Measurements from ENCODE around the gene CEMIP2.

CEMIP2 gene

DNA sequence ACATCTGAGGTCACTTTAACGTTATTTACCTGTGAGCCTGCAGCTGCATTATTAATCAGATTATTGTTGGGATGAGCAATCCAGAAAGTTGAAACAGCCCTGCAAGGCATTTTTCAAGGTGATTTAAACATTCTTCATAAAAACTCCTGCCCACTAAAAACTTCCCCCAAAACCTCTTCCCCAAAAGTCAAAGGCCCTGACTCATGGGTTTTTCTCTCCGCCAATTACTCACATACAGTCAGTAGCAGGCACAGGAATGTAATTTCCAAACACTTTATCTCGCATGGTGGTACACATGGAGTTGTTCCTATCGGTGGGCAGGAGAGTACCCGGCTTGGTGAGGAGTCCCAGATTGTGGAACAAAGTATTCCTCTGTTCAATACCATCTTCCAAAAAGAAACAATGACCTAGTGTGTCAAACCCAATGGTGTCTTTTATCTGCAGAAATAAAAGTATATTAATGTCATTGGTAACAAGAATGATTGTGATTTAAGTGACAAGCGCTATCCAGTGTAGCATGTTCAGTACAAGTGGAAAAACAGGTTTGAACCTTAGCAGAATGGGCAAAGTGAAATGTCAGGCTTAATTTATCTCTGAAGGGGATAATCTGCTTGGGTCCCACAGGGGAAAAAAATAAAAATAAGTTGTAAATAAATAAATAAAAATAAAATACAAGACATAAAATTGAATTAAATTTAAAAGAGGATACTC is 38.3 kb downstream of the CEMIP2 start:
- no peak for DNase-seq
- TF ChIP-seq GATA1 (IDR thresholded peaks at IDR 0.05; ENCODE audit: low read depth, low read length): no peak

DNA sequence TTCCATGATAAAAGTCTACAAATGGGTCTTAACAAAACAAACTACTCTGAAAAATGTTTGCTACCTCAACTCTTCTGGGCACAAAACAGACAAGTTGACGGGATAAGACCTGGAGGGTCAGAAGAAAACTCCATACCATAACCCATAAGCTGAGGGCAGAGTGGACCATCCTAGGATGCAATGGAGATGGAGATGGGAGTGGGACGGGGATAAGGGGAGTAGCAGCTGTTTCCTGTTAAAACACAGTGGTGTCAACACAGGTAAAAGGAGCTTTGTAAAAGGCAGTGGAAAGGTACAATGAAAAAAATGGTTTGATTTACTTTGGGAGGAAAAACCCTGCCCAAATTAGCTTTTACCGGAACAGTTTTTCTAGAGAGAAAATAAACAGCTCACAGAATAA is 41.6 kb downstream of the CEMIP2 start:
- no peak for TF ChIP-seq POLR2A (IDR thresholded peaks at IDR 0.05; ENCODE audit: low read length)
- TF ChIP-seq GATA1 (IDR thresholded peaks at IDR 0.05; ENCODE audit: low read depth, low read length): no peak
- no peak for DNase-seq

DNA sequence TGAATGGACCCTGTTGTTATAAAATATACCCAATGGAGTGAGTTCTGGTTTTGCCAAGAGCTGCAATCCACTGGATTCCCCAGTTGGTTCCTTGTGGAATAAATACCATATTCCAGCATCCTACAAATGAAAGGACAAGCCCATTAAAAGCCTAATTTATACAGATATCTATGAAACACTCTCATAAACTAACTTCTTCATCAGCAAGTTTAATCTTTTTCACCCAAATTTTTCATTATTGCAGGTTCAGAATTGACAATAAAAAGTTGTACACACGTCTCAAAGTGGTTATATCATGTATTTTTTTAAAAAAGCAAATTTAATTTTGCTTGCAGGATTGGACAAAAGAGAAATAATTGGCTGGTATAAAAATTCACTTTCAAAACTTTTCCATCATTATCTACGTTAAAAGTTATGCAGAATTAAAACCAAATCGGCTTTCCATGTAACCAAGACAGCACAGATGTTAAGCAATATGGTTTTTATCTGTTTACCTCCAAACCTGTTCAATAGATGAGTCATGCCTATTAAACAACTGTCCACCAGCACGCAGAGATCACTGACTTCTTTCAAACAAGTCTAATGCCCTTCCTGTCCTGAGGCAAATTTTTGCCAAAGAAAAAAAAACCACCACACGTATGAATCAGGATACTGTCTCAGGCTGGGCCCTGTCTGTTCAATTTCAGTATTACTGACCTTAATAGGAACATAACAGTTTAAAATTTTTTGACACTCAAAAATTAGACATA is 42.5 kb downstream of the CEMIP2 start:
- peak; percentile 9 to 28 for DNase-seq

DNA sequence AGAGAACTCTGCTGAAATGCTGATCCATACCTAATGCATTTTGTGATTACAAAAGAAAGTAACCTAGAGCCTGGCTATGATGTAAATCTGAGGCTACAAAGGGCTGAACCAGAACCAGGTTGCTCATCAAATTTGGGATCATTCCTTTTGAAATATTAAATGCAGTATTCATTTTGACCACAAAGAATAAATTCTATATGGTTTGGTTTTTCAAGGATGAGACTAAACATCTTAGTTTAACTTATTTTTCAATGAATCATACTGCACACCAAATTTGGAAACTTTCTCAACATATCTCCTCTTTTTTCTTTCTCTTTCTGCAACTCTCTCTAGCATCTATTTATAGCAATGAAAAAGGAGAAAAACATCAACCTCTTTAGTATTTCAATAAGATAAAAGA is 46.5 kb downstream of the CEMIP2 start:
- no peak for DNase-seq
- TF ChIP-seq POLR2A (IDR thresholded peaks at IDR 0.05; ENCODE audit: low read length) (no peak), GATA1 (IDR thresholded peaks at IDR 0.05; ENCODE audit: low read depth, low read length) (no peak)

More for the DNA sequence above, 42.5 kb downstream of the CEMIP2 start:
- TF ChIP-seq POLR2A (IDR thresholded peaks at IDR 0.05; ENCODE audit: low read length) (no peak), GATA1 (IDR thresholded peaks at IDR 0.05; ENCODE audit: low read depth, low read length) (no peak)

DNA sequence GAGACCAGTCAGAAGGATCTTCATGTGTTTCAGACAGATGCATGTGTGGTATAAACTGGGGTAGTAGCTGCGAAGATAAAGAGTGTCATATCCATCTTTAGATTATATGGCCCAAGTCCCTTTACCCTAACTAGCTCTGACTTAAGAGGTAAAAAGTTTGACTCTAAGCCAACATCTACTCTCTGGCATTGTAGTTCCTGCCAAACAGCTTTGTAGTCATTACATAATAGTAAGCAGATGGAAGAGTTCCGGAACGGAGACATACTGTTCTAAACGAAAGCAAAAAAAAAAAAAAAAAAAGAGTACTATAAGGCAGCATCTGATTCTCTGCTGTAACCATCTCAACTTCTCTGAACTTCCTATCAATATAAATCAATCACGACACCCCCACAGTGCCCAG is 48.8 kb downstream of the CEMIP2 start:
- no peak for DNase-seq
- TF ChIP-seq GATA1 (IDR thresholded peaks at IDR 0.05; ENCODE audit: low read depth, low read length) (no peak), POLR2A (IDR thresholded peaks at IDR 0.05; ENCODE audit: low read length) (no peak)

DNA sequence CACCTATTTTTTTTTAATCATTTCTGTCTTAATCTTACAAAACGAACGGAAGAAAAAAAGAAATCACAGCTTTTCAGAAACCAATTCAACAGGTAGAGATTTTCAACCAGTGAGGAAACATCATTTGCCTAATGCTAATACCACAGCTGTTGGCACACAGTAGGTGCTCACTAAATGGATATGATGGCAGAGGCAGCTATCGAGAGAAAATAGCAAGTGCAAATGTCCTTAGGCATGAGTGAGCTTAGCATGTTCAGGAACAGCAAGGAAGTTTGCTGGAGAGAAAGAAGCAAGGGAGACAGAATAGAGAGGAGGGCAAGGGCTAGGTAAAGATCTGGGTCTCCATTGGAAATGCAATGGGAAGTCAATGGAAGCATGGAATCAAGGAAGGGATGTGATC is 49.2 kb downstream of the CEMIP2 start:
- TF ChIP-seq POLR2A (IDR thresholded peaks at IDR 0.05; ENCODE audit: low read length) (no peak), GATA1 (IDR thresholded peaks at IDR 0.05; ENCODE audit: low read depth, low read length) (no peak)
- DNase-seq: no peak

DNA sequence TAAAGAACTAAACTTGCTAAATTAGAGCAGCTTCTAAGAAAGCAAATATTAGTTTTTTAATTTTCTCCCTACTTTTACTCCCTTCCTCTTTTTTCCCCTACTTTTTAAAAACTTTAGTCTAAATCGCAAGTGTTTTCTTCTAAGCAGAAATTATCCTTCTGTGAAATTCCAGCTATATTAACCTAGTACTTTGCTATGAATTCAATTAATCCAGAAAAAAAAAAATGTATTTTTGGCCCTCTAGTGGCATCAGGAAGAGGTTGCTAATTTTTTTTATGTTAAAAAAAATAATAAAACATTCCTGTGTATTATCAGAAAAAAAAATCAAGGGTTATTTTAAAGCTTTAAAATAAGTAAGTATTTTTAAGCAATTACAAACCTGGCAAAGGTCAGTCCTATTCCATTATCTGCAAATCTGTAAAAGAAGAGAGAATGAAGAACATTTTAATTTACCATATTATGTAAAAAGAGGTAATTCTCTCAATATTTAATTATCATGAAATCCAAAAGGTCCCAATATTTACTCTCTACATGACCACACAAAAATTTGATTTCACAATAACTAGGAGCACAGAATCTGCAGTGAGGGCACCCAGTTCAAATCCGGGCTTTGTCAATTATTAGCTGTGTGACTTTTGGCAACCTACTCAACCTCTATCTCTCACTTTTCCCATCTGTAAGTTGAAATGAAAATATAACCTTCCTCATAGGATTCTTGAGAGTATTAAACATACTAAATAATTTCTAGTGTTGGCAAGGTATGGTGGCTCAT is 52.0 kb downstream of the CEMIP2 start:
- peak; percentile 2 to 17 for DNase-seq
- TF ChIP-seq GATA1 (IDR thresholded peaks at IDR 0.05; ENCODE audit: low read depth, low read length) (no peak), POLR2A (IDR thresholded peaks at IDR 0.05; ENCODE audit: low read length) (no peak)

DNA sequence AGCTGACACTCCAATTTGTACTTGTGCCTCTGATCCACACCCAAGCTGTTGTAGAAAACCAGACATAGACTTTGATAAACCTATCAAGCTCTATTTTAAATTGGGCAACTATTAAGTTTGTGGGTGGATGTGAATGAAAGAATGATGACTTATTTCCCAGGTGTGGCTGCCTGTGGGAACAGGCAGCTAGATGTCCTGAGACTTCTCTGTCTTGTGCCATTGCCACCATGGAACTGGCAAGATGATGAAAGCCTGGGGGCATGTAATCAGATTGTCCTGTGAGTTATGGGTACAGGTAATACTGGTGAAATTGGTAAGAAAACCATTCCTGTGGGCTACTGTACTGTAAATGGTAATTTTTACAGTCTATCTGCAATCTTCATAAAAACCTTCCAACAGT is 57.5 kb downstream of the CEMIP2 start:
- DNase-seq: no peak
- TF ChIP-seq GATA1 (IDR thresholded peaks at IDR 0.05; ENCODE audit: low read depth, low read length): no peak
- TF ChIP-seq POLR2A (IDR thresholded peaks at IDR 0.05; ENCODE audit: low read length): no peak

DNA sequence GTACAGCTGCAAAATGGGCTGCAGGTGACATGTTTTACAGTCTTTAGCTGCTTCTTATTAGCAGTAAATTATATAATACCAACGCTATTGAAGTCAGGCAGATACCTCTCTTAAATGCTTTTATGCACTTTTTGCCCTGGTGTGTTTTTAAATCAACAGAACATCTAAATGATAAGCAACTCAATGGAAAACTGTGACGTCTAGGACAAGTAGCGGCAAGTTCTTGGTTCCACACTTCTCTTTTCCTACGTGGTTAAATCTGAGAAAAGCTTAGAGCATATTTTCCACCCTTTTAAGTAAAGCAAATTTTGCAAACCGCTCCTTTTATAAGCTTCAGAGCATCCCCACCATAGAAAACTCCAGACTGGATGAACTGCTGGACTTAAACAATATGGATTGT is 58.1 kb downstream of the CEMIP2 start:
- DNase-seq: no peak
- TF ChIP-seq POLR2A (IDR thresholded peaks at IDR 0.05; ENCODE audit: low read length): no peak
- no peak for TF ChIP-seq GATA1 (IDR thresholded peaks at IDR 0.05; ENCODE audit: low read depth, low read length)

DNA sequence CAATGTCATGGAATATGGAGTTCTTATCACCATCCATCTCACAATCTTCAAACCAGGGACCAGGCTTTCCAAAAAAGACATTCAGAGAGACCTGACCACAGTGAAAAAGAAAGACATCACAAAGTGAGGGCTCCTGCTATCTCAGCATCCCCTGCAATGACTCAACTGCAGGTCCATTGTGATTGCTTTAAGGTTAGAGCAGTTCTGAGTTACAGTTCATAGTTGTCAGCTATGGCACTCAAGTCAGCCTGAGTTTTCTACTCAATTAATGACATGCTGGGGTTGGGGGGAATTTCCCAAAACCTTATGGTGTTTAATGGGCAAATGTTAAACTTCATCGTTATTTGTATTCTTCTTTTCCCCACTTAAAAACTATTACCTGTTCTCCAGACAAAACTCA is 58.9 kb downstream of the CEMIP2 start:
- DNase-seq: no peak
- TF ChIP-seq GATA1 (IDR thresholded peaks at IDR 0.05; ENCODE audit: low read depth, low read length) (no peak), POLR2A (IDR thresholded peaks at IDR 0.05; ENCODE audit: low read length) (no peak)

DNA sequence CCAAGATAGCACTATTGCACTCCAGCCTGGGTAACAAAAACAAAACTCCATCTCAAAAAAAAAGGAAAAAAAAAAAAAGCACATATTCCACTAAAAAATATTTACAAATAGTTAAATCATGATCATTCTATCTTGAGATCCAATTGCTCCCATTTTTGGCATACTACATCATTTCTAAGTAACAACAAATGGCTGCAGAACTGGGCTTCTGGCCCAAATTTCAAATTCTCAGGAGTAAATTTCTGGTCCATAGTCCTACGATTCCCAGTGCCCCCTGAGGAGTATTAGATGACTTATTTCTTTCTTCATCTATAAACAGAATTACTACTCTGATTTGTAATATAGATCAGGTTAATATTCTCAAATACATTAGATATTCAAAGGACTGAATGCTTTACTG is 62.1 kb downstream of the CEMIP2 start:
- TF ChIP-seq POLR2A (IDR thresholded peaks at IDR 0.05; ENCODE audit: low read length) (no peak), GATA1 (IDR thresholded peaks at IDR 0.05; ENCODE audit: low read depth, low read length) (no peak)
- DNase-seq: no peak

DNA sequence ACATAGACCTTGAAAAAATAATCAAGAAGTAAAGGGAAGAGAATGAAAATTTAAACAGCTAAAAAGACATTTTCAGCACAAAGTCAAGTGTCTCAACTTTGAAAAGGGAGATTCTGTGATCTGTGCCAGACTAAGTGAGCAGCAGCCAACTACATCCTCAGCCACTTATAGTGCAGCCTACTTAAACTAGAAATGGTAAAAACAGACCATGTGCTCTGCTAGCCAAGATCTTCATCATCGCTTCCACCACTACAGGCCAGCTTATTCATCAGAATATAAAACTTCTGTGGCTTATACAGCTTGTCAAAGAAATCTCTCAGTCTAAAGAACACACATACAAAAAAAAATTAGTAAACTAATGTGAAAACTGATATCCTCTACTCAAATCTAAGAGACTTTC is 63.5 kb downstream of the CEMIP2 start:
- no peak for TF ChIP-seq GATA1 (IDR thresholded peaks at IDR 0.05; ENCODE audit: low read depth, low read length)
- no peak for TF ChIP-seq POLR2A (IDR thresholded peaks at IDR 0.05; ENCODE audit: low read length)
- no peak for DNase-seq

DNA sequence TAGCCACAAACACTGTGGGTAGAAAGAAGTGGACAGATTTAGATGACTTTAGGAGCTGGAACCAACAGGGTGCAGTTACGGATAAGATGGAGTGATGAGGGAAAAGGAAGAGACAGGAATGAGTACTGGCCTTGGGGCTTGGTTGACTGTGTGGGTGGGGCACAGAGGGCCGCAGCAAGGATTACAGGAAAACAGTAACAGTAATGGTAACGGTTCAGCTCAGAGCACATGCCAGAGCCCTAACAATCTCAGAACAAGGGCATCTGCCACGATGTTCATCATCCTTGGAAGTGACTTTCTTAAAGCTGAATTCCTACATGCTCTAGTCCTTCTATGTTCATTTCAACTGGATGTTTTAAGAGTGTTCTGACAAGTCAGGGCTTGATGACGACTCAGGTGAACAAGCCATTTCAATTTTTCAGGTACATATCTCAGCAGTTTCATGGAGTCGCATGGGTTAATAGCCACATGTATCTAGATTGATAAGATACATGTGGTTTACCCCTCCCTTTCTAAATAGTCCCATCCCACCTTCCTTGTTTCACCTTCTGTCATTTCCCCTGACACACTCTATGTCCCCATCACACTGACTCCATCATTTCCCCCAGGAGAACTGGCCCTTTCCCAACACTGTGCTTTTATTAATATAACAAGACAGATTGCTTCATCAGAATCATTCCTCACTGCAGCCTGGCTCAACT is 65.0 kb downstream of the CEMIP2 start:
- TF ChIP-seq GATA1 (IDR thresholded peaks at IDR 0.05; ENCODE audit: low read depth, low read length) (no peak), POLR2A (IDR thresholded peaks at IDR 0.05; ENCODE audit: low read length) (no peak)
- no peak for DNase-seq

DNA sequence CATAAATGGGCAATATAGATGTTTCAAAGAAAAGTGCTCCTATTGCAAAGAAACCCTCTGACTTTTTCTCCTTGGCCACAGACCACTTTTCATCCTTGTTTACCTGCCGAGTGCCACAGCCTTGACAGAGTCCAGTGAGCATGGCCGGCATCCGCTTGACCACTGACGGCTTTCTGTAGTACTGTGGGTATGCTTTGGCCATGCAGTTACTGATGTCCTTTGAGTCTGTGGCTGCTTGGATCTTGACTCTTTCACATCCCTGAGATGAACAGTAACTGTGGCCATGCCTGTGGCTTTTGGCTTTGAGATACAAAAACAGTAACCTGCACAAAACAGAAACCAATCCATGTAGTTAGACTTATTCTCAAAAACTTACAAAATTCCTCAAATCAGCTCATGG is 70.4 kb downstream of the CEMIP2 start:
- TF ChIP-seq POLR2A (IDR thresholded peaks at IDR 0.05; ENCODE audit: low read length) (no peak), GATA1 (IDR thresholded peaks at IDR 0.05; ENCODE audit: low read depth, low read length) (no peak)
- DNase-seq: no peak

Data from erythroblast (primary cell).